ENCODE measurements around the gene ITGAD. TPM values are rescaled to one million over a fixed set of nuclear protein-coding genes. Genes with fewer than 3 reads are reported as not detected.
A peak's percentile ranks its signal among the peaks of the same experiment; 100 is the strongest.

ITGAD gene
- polyA plus RNA-seq, 1 donor from 2014 or later, result not detected

DNA sequence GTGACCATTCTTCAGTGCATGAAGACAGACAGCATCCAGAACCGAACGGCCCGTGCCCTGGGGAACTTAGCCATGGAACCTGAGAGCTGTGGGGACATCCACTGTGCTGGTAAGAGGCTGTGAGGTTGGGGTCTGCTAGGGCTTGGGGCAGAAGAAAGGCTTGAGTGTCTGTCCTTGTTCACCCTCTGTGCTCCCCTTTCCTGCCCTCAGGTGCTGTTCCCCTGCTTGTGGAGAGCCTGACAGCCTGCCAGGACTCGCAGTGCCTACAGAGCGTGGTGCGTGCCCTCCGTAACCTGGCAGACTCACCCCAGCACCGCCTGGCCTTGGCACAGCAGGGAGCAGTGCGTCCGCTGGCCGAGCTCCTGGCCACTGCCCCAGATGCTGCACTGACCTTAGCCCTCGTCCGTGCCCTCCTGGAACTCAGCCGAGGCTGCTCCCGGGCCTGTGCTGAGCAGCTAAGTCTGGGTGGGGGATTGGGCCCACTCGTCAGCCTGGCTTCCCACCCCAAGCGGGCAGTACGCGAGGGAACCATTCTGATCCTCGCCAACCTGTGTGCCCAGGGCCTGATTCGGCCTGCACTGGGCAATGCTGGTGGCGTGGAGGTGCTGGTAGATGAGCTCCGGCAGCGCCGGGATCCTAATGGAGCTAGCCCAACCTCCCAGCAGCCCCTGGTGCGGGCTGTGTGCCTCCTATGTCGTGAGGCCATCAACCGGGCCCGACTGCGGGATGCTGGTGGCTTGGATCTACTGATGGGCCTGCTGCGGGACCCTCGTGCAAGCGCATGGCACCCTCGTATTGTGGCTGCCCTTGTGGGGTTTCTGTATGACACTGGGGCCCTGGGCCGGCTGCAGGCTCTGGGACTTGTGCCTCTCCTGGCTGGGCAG is 69.0 kb downstream of the ITGAD start:
- Mint-ChIP-seq H3K27me3 (no peaks in the 10 kb centered on the region), H3K9me3 (no peaks in the 10 kb centered on the region), H3K4me1 (peaks cover 11 to 23% (median 20%) of the 10 kb centered on the region in 3 donors), H3K27ac (no peak overlapping the region), H3K4me3 (peak overlapping the region in 1 of 4 donors; percentile 93), H3K36me3 (peaks cover 12% of the 10 kb centered on the region)

DNA sequence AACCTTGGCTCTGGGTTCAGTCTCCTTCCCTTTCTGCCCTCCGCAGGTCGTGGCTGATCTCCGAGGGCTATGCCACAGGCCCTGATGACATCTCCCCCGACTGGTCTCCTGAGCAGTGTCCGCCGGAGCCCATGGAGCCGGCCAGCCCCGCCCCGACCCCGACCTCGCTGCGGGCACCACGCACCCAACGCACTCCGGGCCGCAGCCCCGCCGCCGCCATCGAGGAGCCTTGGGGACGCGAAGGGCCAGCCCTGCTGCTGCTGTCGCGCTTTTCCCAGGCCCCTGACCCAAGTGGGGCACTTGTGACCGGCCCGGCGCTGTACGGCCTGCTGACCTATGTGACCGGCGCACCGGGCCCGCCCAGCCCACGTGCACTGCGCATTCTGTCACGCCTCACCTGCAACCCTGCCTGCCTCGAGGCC is 71.2 kb downstream of the ITGAD start:
- Mint-ChIP-seq H3K4me1 (peaks cover 5 to 24% (median 24%) of the 10 kb centered on the region in 3 donors), H3K36me3 (peaks cover 14% of the 10 kb centered on the region), H3K27me3 (no peaks in the 10 kb centered on the region), H3K4me3 (no peak overlapping the region), H3K9me3 (no peaks in the 10 kb centered on the region), H3K27ac (no peak overlapping the region)

DNA sequence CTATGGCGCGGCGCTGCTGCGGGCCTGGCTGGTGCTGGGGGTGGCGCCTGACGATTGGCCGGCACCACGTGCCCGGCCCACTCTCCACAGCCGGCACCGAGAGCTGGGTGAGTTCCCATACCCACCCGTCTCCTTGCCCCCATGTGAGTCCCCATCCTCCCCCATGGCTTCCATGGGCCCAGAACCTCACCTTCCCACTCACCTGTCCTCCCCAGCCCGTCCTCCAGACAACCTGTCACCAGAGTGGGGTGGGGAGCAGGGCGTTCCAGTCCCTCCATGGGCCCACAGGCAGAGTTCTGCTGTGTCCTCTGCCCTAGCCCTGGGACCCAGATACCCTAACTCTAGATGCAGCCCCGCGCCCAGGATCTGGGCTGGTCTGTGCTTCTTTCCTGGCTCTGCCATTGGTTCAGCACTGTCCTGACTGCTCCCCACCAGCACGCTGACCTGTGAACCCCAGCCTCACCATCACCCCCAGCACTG is 71.7 kb downstream of the ITGAD start:
- H3K27ac Mint-ChIP-seq, result no peak overlapping the region
- H3K4me1 Mint-ChIP-seq, result peaks cover 5 to 24% (median 23%) of the 10 kb centered on the region in 3 donors

DNA sequence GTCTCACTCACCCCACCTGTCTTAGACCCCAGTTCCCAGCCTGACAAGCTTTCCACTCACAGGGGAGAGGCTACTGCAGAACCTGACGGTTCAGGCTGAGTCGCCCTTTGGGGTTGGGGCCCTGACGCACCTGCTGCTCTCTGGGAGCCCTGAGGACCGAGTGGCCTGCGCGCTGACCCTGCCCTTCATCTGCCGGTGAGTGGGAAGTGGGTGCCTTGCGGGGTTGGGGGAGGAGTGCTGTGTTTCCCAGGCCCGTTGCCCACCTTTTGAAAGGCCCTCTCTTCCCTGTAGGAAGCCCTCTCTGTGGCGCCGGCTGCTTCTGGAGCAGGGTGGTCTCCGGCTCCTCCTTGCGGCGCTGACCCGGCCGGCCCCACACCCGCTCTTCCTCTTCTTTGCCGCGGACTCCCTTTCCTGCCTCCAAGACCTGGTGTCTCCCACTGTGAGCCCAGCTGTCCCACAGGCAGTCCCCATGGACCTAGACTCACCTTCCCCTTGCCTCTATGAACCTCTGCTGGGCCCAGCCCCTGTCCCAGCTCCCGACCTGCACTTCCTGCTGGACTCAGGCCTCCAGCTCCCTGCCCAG is 72.7 kb downstream of the ITGAD start:
- H3K4me1 Mint-ChIP-seq, result peaks cover 0 to 20% (median 18%) of the 10 kb centered on the region in 3 donors

More for the DNA sequence above, 71.7 kb downstream of the ITGAD start:
- Mint-ChIP-seq H3K27me3 (no peaks in the 10 kb centered on the region), H3K9me3 (no peaks in the 10 kb centered on the region), H3K36me3 (peaks cover 14% of the 10 kb centered on the region), H3K4me3 (peak overlapping the region in 1 of 4 donors; percentile 40)

DNA sequence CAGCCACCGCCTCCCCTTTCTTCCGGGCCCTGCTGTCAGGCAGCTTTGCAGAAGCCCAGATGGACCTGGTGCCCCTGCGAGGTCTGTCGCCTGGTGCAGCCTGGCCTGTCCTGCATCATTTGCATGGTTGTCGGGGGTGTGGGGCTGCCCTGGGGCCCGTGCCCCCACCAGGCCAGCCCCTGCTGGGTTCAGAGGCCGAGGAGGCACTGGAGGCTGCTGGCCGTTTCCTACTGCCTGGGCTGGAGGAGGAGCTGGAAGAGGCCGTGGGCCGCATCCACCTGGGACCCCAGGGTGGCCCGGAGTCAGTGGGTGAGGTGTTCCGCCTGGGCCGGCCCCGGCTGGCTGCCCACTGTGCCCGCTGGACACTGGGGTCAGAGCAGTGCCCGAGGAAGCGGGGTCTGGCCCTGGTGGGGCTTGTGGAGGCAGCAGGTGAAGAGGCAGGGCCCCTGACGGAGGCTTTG is 73.3 kb downstream of the ITGAD start:
- H3K27ac Mint-ChIP-seq, result no peak overlapping the region
- H3K27me3 Mint-ChIP-seq, result peaks cover 2% of the 10 kb centered on the region
- no peaks in the 10 kb centered on the region for H3K9me3 Mint-ChIP-seq
- peaks cover 0 to 23% (median 17%) of the 10 kb centered on the region in 3 donors for H3K4me1 Mint-ChIP-seq
- peaks cover 14% of the 10 kb centered on the region for H3K36me3 Mint-ChIP-seq
- H3K4me3 Mint-ChIP-seq, result peak overlapping the region in 1 of 4 donors; percentile 41

More for the DNA sequence above, 72.7 kb downstream of the ITGAD start:
- peak overlapping the region in 1 of 4 donors; percentile 40 for H3K4me3 Mint-ChIP-seq
- H3K9me3 Mint-ChIP-seq, result no peaks in the 10 kb centered on the region
- H3K36me3 Mint-ChIP-seq, result peaks cover 14% of the 10 kb centered on the region
- no peaks in the 10 kb centered on the region for H3K27me3 Mint-ChIP-seq
- H3K27ac Mint-ChIP-seq, result no peak overlapping the region

DNA sequence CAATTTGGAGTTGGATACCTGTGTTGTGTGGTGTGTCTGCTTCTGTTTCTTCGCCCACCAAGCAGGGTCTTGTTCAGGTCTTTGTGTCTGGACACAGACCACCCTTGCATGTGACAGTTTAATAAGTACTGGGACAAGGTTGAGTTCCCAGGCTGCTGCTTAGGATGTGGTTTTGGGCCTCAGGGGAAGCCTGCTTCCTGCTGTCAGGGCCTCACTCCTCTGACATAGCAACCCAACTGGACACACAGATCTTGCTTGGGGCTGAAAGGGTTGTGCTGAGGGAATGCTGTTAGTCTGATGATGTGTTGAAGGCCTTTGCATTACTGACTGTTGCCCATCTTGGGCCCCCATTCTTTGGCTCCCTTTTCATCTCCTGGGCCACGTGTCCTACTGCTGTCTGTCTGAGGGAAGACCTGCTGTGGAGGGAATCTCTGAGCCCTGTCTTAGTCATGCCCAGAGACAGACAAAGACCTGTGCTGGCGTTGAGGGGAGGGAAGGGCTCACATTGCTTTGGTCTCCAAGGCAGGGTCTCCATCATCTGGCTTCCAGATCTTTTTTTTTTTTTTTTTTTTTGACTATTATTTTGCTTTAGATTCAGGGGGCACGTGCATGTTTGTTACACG is 74.1 kb downstream of the ITGAD start:
- H3K27me3 Mint-ChIP-seq, result peaks cover 4% of the 10 kb centered on the region
- peak overlapping the region in 2 of 3 donors; percentile 4 to 89 for H3K27ac Mint-ChIP-seq
- H3K36me3 Mint-ChIP-seq, result peaks cover 14% of the 10 kb centered on the region
- no peaks in the 10 kb centered on the region for H3K9me3 Mint-ChIP-seq
- H3K4me3 Mint-ChIP-seq, result peak overlapping the region in 3 of 4 donors; percentile 4 to 79 (median 74)
- H3K4me1 Mint-ChIP-seq, result peaks cover 0 to 25% (median 19%) of the 10 kb centered on the region in 3 donors

DNA sequence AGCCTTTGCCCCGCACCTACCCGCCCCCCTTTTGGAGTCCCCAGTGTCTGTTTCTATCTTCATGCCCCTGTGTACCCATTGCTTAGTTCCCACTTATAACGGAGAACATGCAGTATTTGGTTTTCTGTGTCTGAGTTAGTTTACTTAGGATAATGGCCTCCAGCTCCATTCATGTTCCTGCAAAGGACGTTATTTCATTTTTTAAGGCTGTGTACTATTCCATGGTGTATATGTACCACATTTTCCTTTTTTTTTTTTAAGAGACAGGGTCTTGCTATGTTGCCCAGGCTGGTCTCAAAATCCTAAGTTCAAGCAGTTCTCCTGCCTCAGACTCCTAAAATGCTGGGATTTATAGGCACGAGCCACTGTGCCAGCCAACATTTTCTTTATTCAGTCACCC is 74.7 kb downstream of the ITGAD start:
- H3K36me3 Mint-ChIP-seq, result peaks cover 13% of the 10 kb centered on the region
- peak overlapping the region in 1 of 3 donors; percentile 4 for H3K27ac Mint-ChIP-seq

DNA sequence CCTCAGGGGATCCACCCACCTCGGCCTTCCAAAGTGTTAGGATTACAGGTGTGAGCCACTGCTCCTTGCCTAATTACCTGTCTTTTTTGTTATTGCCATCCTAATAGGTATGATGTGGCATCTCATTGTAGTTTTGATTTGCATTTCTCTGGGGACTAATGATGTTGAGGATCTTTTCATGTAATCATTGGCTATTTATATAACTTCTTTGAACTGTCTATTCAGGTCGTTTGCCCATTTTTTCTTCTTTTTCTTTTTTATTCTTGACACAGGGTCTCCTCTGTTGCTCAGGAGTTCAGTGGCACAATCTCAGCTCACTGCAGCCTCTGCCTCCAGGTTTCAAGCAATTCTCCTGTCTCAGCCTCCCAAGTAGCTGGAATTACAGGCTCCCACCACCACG is 77.5 kb downstream of the ITGAD start:
- H3K27ac Mint-ChIP-seq, result no peak overlapping the region
- H3K27me3 Mint-ChIP-seq, result peaks cover 13% of the 10 kb centered on the region
- H3K9me3 Mint-ChIP-seq, result no peaks in the 10 kb centered on the region
- H3K4me1 Mint-ChIP-seq, result peaks cover 4 to 24% (median 21%) of the 10 kb centered on the region in 3 donors
- H3K36me3 Mint-ChIP-seq, result peaks cover 6% of the 10 kb centered on the region
- H3K4me3 Mint-ChIP-seq, result peak overlapping the region in 2 of 4 donors; percentile 23 to 64

More for the DNA sequence above, 74.7 kb downstream of the ITGAD start:
- Mint-ChIP-seq H3K27me3 (peaks cover 10% of the 10 kb centered on the region), H3K9me3 (no peaks in the 10 kb centered on the region), H3K4me3 (no peak overlapping the region), H3K4me1 (peaks cover 3 to 28% (median 21%) of the 10 kb centered on the region in 3 donors)

DNA sequence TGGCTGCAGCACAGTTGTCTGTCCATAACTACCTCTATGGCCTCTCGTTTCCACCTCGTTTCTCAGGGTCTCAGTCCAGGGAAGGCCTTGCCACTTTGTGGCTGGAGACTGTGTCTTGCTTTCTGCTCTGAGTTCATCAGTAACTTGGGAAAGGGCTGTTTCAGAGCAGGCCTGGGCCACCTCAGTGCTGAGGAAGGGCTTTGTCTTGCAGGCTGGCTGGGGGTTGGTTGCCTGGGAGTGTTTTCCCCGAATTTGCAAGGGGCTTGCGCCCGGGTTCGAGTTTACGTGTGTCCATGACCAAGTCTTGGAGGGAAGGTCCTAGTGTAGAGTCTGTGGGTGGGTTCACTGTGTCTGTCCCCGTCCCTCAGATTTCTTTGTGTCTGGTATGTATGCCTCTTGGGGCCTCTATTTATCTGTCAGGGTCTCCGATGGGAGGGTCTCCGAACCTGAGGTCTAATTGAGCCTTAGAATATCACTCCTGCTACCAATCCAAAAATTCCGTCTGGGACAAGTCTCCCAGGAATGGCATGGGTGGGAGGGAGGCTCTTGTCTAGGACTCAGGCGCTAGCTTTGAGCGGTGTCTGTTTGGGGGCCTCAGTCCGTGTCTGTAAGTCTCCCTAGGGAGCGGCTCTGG is 78.2 kb downstream of the ITGAD start:
- Mint-ChIP-seq H3K9me3 (no peaks in the 10 kb centered on the region), H3K27me3 (peaks cover 13% of the 10 kb centered on the region), H3K27ac (no peak overlapping the region), H3K4me3 (peak overlapping the region; percentile 8 to 52 (median 48)), H3K36me3 (peaks cover 6% of the 10 kb centered on the region), H3K4me1 (peaks cover 4 to 24% (median 21%) of the 10 kb centered on the region in 3 donors)

DNA sequence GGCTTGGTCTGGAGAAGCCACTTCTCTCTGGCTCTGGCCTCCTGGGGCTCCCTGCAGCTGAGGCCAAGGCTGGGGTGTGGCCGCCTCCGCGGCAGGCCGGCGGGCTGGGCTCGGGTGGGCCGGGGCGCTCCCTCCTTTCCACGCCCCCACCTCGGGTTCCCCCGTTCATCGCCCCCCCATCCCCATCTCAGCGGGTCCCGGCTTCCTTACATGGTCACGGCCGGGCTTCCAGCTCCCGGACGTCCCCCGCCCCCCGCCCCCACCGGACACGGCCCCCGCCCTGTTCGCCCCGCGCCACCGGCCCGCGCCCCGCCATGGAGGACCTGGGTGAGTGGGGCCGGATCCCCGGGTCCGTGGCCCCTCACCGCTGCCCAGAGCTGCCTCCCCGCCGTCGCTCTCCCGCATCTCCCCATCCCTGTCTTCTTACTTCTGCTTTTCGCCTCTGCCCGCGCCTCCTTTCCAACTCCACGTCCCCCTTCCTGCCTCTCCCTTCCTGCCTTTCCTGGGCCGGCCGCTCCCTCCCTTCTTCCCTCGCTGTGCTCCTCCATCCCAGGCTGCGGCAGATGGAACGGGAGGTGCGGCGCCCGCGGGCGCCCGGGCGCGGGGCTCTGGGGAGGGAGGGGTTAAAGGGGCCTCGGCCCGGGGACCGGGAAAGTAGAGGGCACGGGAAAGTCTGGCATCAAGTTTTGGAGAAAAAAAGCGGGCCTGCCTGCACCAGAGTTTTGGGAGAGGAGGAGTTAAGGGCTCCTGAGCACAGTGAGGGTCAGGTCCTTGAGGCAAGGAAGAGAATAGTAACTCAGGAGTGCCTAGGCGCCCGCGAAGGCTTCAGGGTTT is 79.0 kb downstream of the ITGAD start, which contains the start of gene TGFB1I1:
TGFB1I1 (plus strand) TSS at position 278 of the 834 bp plus-strand sequence; CDS start at position 315, 37 bp downstream.
- Mint-ChIP-seq H3K27me3 (peaks cover 13% of the 10 kb centered on the region), H3K36me3 (peaks cover 4% of the 10 kb centered on the region), H3K27ac (peak within 1 kb of the TSS in 1 of 3 donors; percentile 4), H3K4me3 (peak within 1 kb of the TSS; percentile 71 to 87 (median 82)), H3K9me3 (no peaks in the 10 kb centered on the region), H3K4me1 (peaks cover 4 to 23% (median 17%) of the 10 kb centered on the region in 3 donors)

DNA sequence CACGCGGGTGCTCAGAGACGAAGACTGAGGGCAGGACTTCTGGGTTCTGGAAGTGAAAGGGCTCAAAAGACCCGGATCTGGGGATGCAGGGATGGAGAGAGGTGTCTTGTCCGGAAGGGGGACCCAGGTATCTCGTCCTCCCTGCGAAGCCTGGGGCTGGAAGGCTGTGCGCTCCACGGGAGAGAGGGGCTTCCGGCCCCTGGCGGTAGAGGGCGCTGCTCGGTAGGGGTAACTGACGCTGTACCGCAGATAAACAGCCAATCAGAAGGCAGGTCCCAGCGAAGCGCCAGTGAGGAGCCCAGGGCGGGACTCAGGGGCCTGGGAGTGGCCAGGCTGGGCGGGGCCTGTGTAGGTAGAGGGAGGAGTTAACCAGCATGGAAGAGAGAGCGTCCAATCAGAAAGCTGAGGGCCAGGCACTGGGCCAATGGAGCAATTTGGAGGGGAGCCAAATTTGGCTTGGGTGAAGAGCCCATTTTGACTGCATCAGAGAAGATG is 79.6 kb downstream of the ITGAD start:
- Mint-ChIP-seq H3K36me3 (peaks cover 1% of the 10 kb centered on the region), H3K4me3 (peak overlapping the region; percentile 71 to 87 (median 82)), H3K27ac (peak overlapping the region in 1 of 3 donors; percentile 4), H3K4me1 (peaks cover 4 to 17% (median 11%) of the 10 kb centered on the region in 3 donors), H3K27me3 (peaks cover 14% of the 10 kb centered on the region), H3K9me3 (no peaks in the 10 kb centered on the region)

DNA sequence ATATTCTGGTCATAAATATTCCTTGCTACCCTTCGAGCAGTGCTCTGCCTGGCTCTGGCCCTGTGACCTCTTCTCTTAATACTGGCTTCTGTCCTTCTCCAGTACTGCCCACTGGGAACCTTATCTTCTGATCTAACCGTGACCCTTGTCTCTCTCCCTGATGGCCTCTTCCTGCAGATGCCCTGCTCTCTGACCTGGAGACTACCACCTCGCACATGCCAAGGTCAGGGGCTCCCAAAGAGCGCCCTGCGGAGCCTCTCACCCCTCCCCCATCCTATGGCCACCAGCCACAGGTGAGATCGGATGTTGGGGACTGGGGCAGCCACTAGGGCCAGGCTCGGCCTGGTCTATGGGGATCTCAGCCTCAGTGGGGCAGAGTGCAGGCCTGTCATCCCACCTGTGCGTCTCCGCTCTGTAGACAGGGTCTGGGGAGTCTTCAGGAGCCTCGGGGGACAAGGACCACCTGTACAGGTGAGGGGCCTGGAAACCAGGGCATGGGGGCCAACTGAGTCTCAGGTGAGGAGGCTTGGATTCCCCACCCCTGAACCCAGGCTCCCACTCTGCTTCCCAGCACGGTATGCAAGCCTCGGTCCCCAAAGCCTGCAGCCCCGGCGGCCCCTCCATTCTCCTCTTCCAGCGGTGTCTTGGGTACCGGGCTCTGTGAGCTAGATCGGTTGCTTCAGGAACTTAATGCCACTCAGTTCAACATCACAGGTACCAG is 80.3 kb downstream of the ITGAD start:
- Mint-ChIP-seq H3K27ac (peak overlapping the region in 2 of 3 donors; percentile 4 to 6), H3K36me3 (peaks cover 1% of the 10 kb centered on the region), H3K9me3 (no peaks in the 10 kb centered on the region), H3K4me1 (peaks cover 4 to 19% (median 8%) of the 10 kb centered on the region in 3 donors), H3K27me3 (peaks cover 16% of the 10 kb centered on the region), H3K4me3 (peak overlapping the region in 3 of 4 donors; percentile 70 to 85 (median 71))

Data from IgD-negative memory B cell (primary cell).